ENCODE data around the gene CEACAM19. TPM values are rescaled to one million over a fixed set of nuclear protein-coding genes. Genes with fewer than 3 reads are reported as not detected.
"Not testable (repeated sequence)": the region's sequence is repeated elsewhere in the genome, so short reads cannot be mapped to it uniquely, and the experiment has no call there.

The CEACAM19 gene
- total RNA-seq, 4 donors from 2014 or later, result 0.78 to 5.5 (median 3.8) TPM

DNA sequence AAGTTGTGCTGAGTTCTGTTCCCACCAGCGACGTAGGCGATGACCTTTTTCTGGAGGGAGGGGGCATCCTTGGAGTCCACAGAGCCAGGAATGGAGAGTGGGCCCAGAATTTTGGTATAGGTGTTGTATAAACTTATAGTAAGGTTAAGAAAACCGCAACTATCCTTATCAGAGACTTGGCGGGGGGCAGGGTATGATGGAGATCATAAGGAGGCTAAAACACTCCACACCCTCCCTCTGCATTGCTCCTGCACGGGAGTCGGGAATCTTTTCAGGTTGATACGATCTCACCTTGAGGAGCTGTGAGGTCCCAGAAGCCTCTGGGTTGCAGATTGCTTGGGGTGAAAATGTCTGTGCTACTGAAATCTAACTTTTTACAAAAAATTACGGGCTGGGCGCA, 6.3 kb upstream of the CEACAM19 start:
- TF ChIP-seq, protein P1, sequence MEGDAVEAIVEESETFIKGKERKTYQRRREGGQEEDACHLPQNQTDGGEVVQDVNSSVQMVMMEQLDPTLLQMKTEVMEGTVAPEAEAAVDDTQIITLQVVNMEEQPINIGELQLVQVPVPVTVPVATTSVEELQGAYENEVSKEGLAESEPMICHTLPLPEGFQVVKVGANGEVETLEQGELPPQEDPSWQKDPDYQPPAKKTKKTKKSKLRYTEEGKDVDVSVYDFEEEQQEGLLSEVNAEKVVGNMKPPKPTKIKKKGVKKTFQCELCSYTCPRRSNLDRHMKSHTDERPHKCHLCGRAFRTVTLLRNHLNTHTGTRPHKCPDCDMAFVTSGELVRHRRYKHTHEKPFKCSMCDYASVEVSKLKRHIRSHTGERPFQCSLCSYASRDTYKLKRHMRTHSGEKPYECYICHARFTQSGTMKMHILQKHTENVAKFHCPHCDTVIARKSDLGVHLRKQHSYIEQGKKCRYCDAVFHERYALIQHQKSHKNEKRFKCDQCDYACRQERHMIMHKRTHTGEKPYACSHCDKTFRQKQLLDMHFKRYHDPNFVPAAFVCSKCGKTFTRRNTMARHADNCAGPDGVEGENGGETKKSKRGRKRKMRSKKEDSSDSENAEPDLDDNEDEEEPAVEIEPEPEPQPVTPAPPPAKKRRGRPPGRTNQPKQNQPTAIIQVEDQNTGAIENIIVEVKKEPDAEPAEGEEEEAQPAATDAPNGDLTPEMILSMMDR (IDR thresholded peaks at IDR 0.05), result no peak
- Histone ChIP-seq H3K27ac (no peak overlapping the region), H3K9me3 (no peaks in the 10 kb centered on the region), H3K27me3 (no peaks in the 10 kb centered on the region), H3K4me1 (no peaks in the 10 kb centered on the region), H3K4me3 (replicated peaks in 1 of 3) (no peak overlapping the region), H3K36me3 (peaks cover 17 to 20% of the 10 kb centered on the region in 2 donors)
- 94 to 96% methylated on average over 10 of the region's 10 CpGs for WGBS, 2 donors
- no peak for DNase-seq
- intact Hi-C loops (cut with DNase I), result no loop called here

GRCh38 chr19:44666852-44667556, 4.3 kb upstream of the CEACAM19 start:
- TF ChIP-seq POLR2A (IDR thresholded peaks at IDR 0.05), result no peak
- TF ChIP-seq, protein P1 (IDR thresholded peaks at IDR 0.05), result no peak
- no peak overlapping the region for H3K4me3 ChIP-seq (replicated peaks in 1 of 3)
- H3K4me1 ChIP-seq, result peaks cover 0 to 11% of the 10 kb centered on the region in 2 donors
- H3K36me3 ChIP-seq, result peaks cover 3 to 7% of the 10 kb centered on the region in 2 donors
- no peaks in the 10 kb centered on the region for H3K27me3 ChIP-seq
- intact Hi-C loops (cut with DNase I), result no loop called here
- DNase-seq, result no peak
- no peaks in the 10 kb centered on the region for H3K9me3 ChIP-seq
- H3K27ac ChIP-seq, result no peak overlapping the region
- 72 to 87% methylated on average over 7 of the region's 7 CpGs for WGBS, 2 donors

- Histone ChIP-seq H3K4me3 (replicated peaks in 1 of 3) (no peak overlapping the region), H3K27ac (no peak overlapping the region), H3K36me3 (no peaks in the 10 kb centered on the region), H3K27me3 (no peaks in the 10 kb centered on the region), H3K4me1 (peaks cover 0 to 11% of the 10 kb centered on the region in 2 donors), H3K9me3 (no peaks in the 10 kb centered on the region)
- no peak for DNase-seq
- TF ChIP-seq POLR2A (IDR thresholded peaks at IDR 0.05), result no peak
- TF ChIP-seq, protein P1 (IDR thresholded peaks at IDR 0.05), result no peak
- 89 to 96% methylated on average over 2 of the region's 2 CpGs for WGBS, 2 donors
- intact Hi-C loops (cut with DNase I), result no loop called here
Measured at GRCh38 chr19:44668985-44669764, 2.1 kb upstream of the CEACAM19 start.

DNA sequence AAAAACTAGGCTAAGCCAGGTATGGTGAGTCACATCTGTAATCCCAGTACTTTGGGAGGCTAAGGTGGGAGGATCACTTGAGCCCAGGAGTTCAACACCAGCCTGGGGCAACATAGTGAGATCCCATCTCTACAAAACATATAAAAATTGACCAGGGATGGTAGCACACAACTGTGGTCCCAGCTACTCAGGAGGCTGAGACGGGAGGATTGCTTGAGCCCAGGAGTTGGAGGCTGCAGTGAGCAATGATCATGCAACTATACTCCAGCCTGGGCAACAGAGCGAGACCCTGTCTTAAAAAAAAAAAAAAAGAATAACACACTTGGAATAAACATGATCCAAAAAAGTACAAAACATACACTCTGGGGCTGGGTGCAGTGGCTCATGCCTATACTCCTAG, 1.3 kb upstream of the CEACAM19 start:
- 95 to 97% methylated on average over 2 of the region's 2 CpGs for WGBS, 2 donors
- H3K9me3 ChIP-seq; H3K27me3 ChIP-seq; H3K27ac ChIP-seq; DNase-seq; intact Hi-C loops (cut with DNase I); H3K36me3 ChIP-seq; H3K4me3 ChIP-seq (replicated peaks in 1 of 3): not testable (repeated sequence)
- H3K4me1 ChIP-seq, result peaks cover 0 to 11% of the 10 kb centered on the region in 2 donors

GRCh38 chr19:44672226-44672625, 944 bp downstream of the CEACAM19 start:
- Histone ChIP-seq H3K27ac (no peak overlapping the region), H3K9me3 (no peaks in the 10 kb centered on the region), H3K36me3 (no peaks in the 10 kb centered on the region), H3K4me3 (replicated peaks in 1 of 3) (no peak overlapping the region), H3K27me3 (no peaks in the 10 kb centered on the region), H3K4me1 (peaks cover 2 to 28% of the 10 kb centered on the region in 2 donors)
- intact Hi-C loops (cut with DNase I), result no loop called here
- DNase-seq, result no peak
- 100% methylated on average over 1 of the region's 1 CpG for WGBS, 2 donors
- no peak for TF ChIP-seq POLR2A (IDR thresholded peaks at IDR 0.05)
- TF ChIP-seq, protein P1 (IDR thresholded peaks at IDR 0.05), result no peak
